ENCODE data around the gene TMEM45B. TPM values are rescaled to one million over a fixed set of nuclear protein-coding genes. Genes with fewer than 3 reads are reported as not detected.
"Not testable (repeated sequence)": the region's sequence is repeated elsewhere in the genome, so short reads cannot be mapped to it uniquely, and the experiment has no call there.

TMEM45B gene
- total RNA-seq, 1 donor from 2014 or later, result 0.37 TPM

DNA sequence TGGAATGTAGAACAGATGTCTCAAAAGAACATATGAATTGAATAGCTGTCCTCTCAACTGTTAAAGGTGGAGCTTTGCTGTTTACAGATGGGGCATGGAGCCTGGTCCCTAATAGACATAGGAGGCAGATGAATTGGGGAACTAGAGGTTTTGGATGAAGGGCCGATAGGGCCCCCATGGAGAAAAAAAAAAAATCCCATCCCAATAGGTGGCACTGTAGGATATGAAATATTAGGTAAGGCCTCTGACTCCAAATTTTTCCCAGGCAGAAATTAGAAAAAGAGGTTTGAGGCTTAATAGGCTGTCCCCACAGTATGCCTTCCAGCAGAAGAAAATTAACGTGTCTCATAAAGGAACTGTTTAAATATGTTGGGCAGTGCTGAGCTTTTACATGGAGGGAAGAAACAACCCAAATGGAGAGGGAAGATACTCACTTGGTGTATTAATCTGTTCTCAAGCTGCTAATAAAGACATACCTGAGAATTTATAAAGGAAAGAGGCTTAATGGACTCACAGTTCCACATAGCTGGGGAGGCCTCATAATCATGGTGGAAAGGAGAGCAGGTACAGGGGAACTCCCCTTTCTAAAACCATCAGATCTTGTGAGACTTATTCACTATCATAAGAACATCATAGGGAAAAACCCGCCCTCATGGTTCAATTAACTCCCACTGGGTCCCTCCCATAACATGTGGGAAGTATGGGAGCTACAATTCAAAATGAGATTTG, 30.1 kb upstream of the TMEM45B start:
- Mint-ChIP-seq H3K4me3 (ENCODE audit: unreplicated experiment) (no peak overlapping the region), H3K27ac (ENCODE audit: unreplicated experiment) (no peak overlapping the region), H3K36me3 (ENCODE audit: unreplicated experiment) (no peaks in the 10 kb centered on the region), H3K4me1 (ENCODE audit: low read depth, unreplicated experiment) (no peaks in the 10 kb centered on the region), H3K9me3 (ENCODE audit: unreplicated experiment) (no peaks in the 10 kb centered on the region), H3K27me3 (ENCODE audit: unreplicated experiment) (no peaks in the 10 kb centered on the region)
- TF ChIP-seq, protein P1, sequence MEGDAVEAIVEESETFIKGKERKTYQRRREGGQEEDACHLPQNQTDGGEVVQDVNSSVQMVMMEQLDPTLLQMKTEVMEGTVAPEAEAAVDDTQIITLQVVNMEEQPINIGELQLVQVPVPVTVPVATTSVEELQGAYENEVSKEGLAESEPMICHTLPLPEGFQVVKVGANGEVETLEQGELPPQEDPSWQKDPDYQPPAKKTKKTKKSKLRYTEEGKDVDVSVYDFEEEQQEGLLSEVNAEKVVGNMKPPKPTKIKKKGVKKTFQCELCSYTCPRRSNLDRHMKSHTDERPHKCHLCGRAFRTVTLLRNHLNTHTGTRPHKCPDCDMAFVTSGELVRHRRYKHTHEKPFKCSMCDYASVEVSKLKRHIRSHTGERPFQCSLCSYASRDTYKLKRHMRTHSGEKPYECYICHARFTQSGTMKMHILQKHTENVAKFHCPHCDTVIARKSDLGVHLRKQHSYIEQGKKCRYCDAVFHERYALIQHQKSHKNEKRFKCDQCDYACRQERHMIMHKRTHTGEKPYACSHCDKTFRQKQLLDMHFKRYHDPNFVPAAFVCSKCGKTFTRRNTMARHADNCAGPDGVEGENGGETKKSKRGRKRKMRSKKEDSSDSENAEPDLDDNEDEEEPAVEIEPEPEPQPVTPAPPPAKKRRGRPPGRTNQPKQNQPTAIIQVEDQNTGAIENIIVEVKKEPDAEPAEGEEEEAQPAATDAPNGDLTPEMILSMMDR (IDR thresholded peaks at IDR 0.05; ENCODE audit: partially characterized antibody, unreplicated experiment), result no peak
- no peak for DNase-seq

DNA sequence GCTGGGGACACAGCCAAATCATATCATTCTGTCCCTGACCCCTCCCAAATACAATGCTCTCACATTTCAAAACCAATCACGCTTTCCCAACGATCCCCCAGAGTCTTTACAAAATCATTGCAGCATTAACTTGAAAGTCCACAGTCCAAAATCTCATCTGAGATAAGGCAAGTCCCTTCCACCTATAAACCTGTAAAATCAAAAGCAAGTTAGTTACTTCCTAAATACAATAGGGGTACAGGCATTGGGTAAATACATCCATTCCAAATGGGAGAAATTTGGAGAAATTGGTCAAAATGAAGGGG, 29.6 kb upstream of the TMEM45B start:
- not testable (repeated sequence) for H3K27me3 Mint-ChIP-seq (ENCODE audit: unreplicated experiment); H3K4me3 Mint-ChIP-seq (ENCODE audit: unreplicated experiment); H3K9me3 Mint-ChIP-seq (ENCODE audit: unreplicated experiment); DNase-seq; H3K4me1 Mint-ChIP-seq (ENCODE audit: low read depth, unreplicated experiment); H3K27ac Mint-ChIP-seq (ENCODE audit: unreplicated experiment); H3K36me3 Mint-ChIP-seq (ENCODE audit: unreplicated experiment)

DNA sequence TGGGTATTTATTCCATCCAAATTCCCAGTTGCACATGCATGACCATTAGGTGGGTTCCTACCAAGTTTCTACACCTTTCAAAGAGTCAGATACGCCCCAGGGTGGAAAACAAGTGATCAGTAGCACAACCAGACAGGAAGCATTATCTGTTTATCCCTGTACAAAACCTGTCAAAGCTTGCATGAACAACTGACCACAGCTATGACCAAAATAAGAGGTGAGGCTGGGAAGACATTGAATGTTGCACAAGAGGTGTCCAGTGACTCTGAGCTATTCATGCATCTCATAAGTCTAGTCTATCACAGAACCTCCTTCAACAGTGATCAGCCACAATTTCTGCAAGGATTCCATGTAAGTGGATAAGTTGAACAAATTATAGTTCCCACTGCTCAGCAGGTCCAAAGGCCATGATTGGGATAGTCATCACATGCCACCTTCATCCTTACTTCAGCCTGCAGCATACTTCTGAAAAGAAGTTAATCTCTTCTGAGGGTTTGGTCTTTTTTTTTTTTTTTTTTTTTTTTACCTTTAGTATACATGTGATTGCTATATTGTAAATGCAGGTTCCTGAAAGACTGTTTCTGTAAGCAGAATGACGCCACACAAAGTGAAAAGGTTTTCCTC, 28.0 kb upstream of the TMEM45B start:
- Mint-ChIP-seq H3K27ac (ENCODE audit: unreplicated experiment) (no peak overlapping the region), H3K9me3 (ENCODE audit: unreplicated experiment) (no peaks in the 10 kb centered on the region), H3K27me3 (ENCODE audit: unreplicated experiment) (no peaks in the 10 kb centered on the region), H3K36me3 (ENCODE audit: unreplicated experiment) (no peaks in the 10 kb centered on the region), H3K4me3 (ENCODE audit: unreplicated experiment) (no peak overlapping the region), H3K4me1 (ENCODE audit: low read depth, unreplicated experiment) (no peaks in the 10 kb centered on the region)
- DNase-seq, result no peak
- TF ChIP-seq, protein P1 (IDR thresholded peaks at IDR 0.05; ENCODE audit: partially characterized antibody, unreplicated experiment), result no peak

DNA sequence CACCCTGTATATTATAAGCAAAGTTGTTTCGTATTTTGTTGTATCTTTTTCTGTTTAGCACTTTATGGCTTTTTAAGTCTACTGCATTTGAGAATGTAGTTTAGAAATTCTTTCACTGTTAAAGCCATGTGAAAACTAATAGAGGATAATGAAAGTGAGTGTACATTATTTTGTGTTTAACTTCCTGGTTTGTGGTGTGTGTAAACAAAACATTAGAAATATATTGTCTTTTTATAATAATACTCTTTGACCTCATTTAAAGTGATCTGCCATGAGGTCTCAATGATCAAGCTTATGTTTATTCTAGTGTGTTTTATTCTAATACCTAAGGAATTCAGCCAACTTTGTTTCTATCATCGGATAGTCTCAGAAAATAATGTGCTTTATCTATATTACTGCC, 27.4 kb upstream of the TMEM45B start:
- no peaks in the 10 kb centered on the region for H3K4me1 Mint-ChIP-seq (ENCODE audit: low read depth, unreplicated experiment)
- TF ChIP-seq, protein P1 (IDR thresholded peaks at IDR 0.05; ENCODE audit: partially characterized antibody, unreplicated experiment), result no peak
- DNase-seq, result no peak
- H3K27me3 Mint-ChIP-seq (ENCODE audit: unreplicated experiment), result no peaks in the 10 kb centered on the region
- H3K9me3 Mint-ChIP-seq (ENCODE audit: unreplicated experiment), result no peaks in the 10 kb centered on the region
- H3K4me3 Mint-ChIP-seq (ENCODE audit: unreplicated experiment), result no peak overlapping the region
- no peak overlapping the region for H3K27ac Mint-ChIP-seq (ENCODE audit: unreplicated experiment)
- no peaks in the 10 kb centered on the region for H3K36me3 Mint-ChIP-seq (ENCODE audit: unreplicated experiment)

DNA sequence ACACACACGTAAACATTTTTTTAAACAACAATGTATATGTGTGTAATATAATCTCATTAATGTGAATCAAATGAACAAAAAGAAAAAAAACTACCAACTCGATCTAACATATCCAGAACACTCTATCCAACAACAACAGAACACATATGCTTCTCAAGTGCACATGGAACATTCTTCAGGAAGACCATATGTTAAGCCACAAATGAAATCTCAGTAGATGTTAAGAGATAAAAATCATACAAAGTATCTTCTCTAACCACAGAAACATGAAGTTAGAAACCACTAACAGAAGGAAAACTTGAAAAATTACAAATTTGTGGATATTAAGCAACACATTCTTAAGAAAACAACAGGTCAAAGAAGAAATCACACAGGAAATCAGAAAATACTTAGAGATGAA, 25.5 kb upstream of the TMEM45B start:
- Mint-ChIP-seq H3K27ac (ENCODE audit: unreplicated experiment) (no peak overlapping the region), H3K36me3 (ENCODE audit: unreplicated experiment) (peaks cover 8% of the 10 kb centered on the region), H3K4me3 (ENCODE audit: unreplicated experiment) (no peak overlapping the region), H3K9me3 (ENCODE audit: unreplicated experiment) (peaks cover 3% of the 10 kb centered on the region), H3K4me1 (ENCODE audit: low read depth, unreplicated experiment) (no peaks in the 10 kb centered on the region), H3K27me3 (ENCODE audit: unreplicated experiment) (no peaks in the 10 kb centered on the region)
- DNase-seq, result no peak
- TF ChIP-seq, protein P1 (IDR thresholded peaks at IDR 0.05; ENCODE audit: partially characterized antibody, unreplicated experiment), result no peak

Data from glutamatergic neuron (in vitro differentiated cells).